NOMO-1 treated with dmso at 0.1 percent for 144 hours (cell line): ENCODE results near the gene SLC35A5.

Experiments
- DNase-seq: peaks from one replicate; lab custom pipeline; 2025; ENCODE audit not compliant: unreplicated experiment; lab: John Stamatoyannopoulos, UW

SLC35A5 gene

GRCh38 chr3:112619295-112619694, 57.5 kb downstream of the SLC35A5 start:
- DNase-seq = no peak

- DNase-seq = no peak
These were observed 61.4 kb downstream of the SLC35A5 start for GRCh38 chr3:112623213-112623612.

- no peak for DNase-seq
These were observed 61.9 kb downstream of the SLC35A5 start for GRCh38 chr3:112623717-112624116.

- no peak for DNase-seq
These were observed 65.6 kb downstream of the SLC35A5 start for GRCh38 chr3:112627419-112627818.

- no peak for DNase-seq
These were observed 66.1 kb downstream of the SLC35A5 start for GRCh38 chr3:112627919-112628466.

- no peak for DNase-seq
These were observed 67.6 kb downstream of the SLC35A5 start for GRCh38 chr3:112629425-112629824.

- no peak for DNase-seq
These were observed 69.4 kb downstream of the SLC35A5 start for GRCh38 chr3:112631257-112631656.

GRCh38 chr3:112632596-112632995, 70.8 kb downstream of the SLC35A5 start:
- no peak for DNase-seq

- DNase-seq = no peak
These were observed 71.3 kb downstream of the SLC35A5 start for GRCh38 chr3:112633191-112633590.

- no peak for DNase-seq
These were observed 71.9 kb downstream of the SLC35A5 start for GRCh38 chr3:112633757-112634156.

GRCh38 chr3:112634786-112635541, 73.1 kb downstream of the SLC35A5 start:
- DNase-seq = no peak
